HG03280 (cell line): ENCODE data around the gene EVC2.
"Not testable (repeated sequence)": the region's sequence is repeated elsewhere in the genome, so short reads cannot be mapped to it uniquely, and the experiment has no call there.

Experiments
- ATAC-seq: cut with Tn5 transposase; IDR thresholded peaks from one replicate; pipeline ENCODE4 v1.9.1; 2021; ENCODE audit warnings: mild to moderate bottlenecking, moderate library complexity; ENCODE audit not compliant: unreplicated experiment

EVC2 gene

GRCh38 chr4:5629542-5629941 lies 78.8 kb downstream of the EVC2 start:
- ATAC-seq = no peak

- ATAC-seq = no peak
Measured at GRCh38 chr4:5626913-5627312, 81.4 kb downstream of the EVC2 start.

- no peak for ATAC-seq
Measured at GRCh38 chr4:5622596-5622995, 85.8 kb downstream of the EVC2 start.

- ATAC-seq = no peak
Measured at GRCh38 chr4:5619913-5620625, 88.3 kb downstream of the EVC2 start.

DNA sequence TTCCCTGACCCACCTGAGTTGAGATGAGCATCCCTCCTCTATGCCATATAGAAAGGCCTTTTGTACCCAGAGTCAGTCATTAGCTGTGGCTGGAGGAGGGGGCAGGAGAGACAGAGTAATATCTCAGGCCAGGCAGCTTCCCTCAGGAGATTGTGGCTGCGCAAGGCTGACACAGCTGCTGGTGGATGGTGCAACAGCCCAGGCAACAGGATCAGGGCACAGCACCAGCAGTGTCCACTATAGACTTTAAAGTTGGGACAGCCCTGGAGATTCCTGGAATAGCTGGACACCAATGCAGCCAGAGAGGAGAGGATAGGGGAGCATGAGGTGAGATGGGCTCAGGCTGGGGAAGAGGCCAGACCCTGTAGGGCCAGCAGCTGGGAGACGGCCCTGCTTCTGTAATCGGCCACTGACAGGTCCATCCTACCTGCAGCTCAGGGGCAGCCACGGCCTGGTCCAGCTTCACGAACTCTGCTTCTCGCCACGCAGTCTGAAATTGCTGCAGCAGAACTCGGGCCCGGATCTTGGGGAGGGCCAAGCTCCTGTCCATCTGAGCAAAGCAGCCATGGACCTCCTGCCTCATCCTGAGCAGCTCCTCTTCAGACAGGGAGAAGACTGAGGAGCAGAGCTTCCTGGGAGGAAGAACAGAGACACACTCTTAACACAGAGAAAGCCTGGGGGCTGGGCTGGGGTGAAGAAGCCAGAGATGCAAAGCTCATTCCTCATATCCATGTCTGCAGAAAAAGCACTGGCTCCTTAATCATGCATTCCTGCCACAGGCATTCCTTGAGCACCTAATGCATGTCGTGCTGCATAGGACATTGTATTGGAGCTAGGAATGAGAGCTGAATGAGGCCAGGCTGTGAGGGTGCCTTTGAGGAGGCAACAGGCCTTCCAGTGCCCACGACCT lies 90.1 kb downstream of the EVC2 start:
- ATAC-seq = no peak

- no peak for ATAC-seq
Measured at GRCh38 chr4:5616331-5616950, 91.9 kb downstream of the EVC2 start.

DNA sequence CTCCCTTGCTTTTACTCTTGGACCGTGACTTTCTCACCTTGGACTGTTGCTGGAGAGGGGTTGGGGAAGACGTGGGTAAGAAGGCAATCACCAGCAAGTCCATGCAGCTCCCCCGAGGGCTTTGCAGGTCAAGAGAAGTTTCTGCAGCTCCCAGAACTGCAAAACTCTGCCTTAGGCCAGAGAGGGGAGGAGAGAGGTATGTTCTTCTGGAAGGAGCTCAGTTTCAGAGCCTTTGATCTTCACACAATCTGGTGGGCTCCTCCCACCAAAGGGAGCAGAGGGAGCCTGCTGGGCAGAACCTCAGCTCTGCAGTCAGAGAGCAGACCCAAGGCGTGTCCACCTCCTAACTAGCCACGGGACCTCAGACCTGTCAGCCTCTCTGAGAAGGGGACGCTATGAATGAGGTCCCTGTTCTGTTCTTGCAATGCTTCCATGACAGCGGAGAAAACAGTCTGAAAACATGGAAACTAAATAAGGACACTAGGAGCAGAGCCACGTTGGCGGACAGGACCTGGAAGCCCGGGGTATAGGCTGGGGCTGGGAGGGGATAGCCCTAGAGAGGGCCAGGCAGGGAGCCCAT lies 92.8 kb downstream of the EVC2 start:
- ATAC-seq = no peak

DNA sequence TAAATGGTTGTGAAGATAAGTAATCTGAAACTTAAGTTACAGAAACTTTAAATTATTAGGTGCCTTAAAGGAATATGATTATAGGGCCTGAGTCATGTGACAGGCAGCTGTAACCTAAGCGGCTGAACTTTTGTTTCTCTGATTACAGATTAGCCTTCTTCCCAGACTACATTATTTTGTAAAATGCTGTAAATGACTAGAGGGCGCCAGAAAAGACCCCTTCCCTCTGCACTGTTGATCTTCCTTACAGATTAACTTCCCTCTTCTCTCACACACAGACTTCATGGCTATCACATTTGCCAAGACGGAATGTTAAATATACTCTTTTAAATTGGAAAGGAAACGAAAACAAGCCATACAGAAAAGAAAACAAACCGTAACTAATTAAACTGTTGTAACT lies 96.6 kb downstream of the EVC2 start:
- ATAC-seq = no peak

DNA sequence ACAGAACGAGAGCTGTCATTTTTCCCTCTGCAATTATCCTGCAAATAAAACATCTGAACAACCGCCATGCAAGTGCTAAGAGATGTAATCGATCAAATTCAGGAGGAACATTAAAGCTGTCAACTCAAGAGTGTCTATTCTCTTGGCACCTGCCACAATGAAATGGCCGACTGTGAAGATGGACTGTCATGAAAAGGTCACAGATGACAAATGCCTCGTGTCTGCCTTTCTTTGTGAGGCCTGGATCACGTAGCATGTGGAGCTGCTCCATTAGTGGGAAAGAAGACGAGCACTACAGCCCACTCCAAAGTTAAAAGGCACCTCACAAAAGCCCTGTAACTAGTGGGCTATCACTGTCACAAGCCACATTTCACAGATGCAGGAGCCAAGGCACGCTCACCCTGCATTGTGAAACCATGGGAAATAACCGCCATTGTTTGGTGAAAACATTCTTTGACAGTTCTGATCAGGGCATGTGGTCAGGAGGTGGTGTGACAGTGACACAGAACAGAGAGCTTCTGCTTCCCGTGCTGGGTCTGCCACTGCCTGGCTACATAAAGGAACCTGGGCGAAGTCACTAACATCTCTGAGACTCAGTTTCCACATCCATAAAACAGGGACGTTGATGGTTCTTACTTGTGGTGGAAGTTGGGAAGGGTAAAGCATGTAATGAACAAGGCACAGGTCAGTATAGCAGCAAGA lies 98.9 kb downstream of the EVC2 start:
- no peak for ATAC-seq

DNA sequence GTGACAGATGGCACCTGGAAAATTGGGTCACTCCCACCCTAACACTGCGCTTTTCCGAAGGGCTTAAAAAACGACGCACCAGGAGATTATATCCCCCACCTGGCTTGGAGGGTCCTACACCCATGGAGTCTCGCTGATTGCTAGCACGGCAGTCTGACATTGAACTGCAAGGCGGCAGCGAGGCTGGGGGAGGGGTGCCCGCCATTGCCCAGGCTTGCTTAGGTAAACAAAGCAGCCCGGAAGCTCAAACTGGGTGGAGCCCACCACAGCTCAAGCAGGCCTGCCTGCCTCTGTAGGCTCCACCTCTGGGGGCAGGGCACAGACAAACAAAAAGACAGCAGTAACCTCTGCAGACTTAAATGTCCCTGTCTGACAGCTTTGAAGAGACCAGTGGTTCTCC lies 114.5 kb downstream of the EVC2 start:
- ATAC-seq = not testable (repeated sequence)

DNA sequence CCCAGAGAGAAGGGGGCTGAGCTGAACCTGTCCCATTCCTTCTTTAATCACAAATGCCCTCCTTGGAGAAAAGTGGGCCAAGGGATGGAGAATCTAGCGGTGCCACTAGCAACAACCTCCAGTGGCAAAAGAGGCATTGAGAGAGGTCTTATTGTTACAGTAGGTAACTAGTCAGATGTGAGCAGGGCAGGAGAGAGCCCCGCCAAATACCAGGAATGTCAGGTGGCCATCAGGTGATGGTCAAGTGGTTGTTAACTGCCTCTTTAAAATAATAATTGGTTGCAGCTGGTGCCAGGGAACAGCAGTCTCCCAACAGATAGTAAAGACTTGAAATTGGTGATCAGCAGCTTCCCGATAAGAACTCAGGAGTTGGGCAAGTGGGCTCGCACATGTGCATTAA lies 116.1 kb downstream of the EVC2 start:
- ATAC-seq = no peak

DNA sequence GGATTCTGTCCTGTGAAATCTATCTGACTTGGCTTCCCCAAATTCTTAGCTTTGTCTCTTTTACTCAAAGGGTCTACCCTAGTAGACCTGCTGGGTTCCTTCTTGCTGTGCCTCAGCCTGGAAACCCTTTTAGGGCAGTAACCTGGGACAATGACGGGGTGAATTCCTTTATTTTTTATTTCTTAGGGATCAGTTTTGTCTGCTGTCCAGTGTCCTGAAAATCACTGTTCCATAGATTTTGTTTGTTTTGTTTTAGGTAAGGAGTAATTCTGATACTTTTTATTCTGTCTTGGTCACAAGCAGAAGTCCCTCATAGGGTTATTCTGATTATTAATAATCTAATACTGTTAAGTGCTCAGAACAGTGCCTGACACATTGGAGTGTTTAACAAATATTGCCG lies 118.9 kb downstream of the EVC2 start:
- ATAC-seq = no peak

- ATAC-seq = no peak
Measured at GRCh38 chr4:5588046-5588445, 120.3 kb downstream of the EVC2 start.

- ATAC-seq = no peak
Measured at GRCh38 chr4:5575941-5576340, 132.4 kb downstream of the EVC2 start.

- no peak for ATAC-seq
Measured at GRCh38 chr4:5574386-5574785, 134.0 kb downstream of the EVC2 start.

DNA sequence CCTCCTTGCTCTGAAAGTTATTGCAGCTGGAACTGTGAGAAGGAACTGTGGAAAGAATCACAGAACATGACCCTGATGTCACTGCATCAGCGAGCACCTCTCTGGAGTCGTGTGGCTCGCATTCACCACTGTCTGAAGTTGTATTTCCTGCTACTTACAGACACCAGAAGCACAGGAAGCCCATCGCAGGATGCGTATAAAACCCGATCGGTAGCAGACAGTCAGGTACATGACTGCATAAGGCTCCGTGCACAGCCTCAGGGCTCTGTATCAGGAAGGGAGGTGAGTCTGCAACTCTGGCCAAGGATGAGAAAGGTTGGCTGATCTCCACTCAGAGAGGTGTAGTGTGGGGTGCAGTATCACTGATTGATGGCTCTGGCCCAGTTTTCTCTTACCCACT lies 134.4 kb downstream of the EVC2 start:
- no peak for ATAC-seq

DNA sequence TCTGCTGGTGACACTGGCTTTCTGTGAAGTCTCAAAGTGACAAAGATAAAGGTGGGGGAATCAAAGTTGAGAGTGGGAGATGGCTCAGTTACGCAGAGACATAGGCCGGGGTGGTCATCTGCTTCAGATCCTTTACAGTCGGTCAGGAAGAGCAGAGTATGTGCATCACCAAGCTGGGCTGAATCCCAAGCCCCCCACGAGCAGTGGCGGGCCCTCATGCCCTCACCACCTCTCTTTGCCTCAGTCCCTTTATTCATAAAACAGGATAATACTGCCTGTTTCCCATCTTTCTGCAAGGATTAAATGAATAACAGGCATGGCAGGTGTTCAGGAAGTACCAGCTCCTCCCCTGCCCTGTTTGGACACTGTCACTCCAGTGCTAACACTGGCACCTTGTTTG lies 135.6 kb downstream of the EVC2 start:
- no peak for ATAC-seq

GRCh38 chr4:5572114-5572513 lies 136.2 kb downstream of the EVC2 start:
- ATAC-seq = no peak

- no peak for ATAC-seq
Measured at GRCh38 chr4:5571646-5572045, 136.7 kb downstream of the EVC2 start.

- no peak for ATAC-seq
Measured at GRCh38 chr4:5569451-5569850, 138.9 kb downstream of the EVC2 start.

DNA sequence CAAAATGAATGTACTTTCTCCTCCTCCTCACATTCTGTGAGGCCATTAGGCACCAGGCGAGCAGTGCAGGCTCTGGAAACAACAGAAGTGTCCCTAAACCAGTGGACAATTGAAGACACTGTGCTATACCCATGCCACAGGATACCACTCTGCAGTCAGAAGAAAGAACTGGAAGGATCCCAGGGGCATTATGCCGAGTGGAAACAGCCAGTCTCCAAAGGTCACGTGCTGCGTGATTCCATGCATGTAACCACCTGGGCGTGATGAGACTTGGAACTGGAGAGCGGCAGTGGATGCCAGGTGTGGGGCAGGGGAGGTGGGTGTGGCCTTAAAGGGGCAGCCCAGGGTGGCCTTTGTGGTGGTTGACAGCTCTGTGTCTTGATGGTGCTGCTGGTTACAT lies 139.4 kb downstream of the EVC2 start:
- no peak for ATAC-seq
